Astrocyte (in vitro differentiated cells and primary cell): ENCODE data around the gene MUS81.

Experiments
- EZH2 ChIP-seq: IDR thresholded peaks from 2 replicates; pipeline ENCODE4 v1.6.1; 2012; ENCODE audit warnings: mild to moderate bottlenecking, low read length, inconsistent platforms; ENCODE audit not compliant: insufficient read depth
- TF ChIP-seq, protein P1 (sequence below): IDR thresholded peaks from 2 replicates; pipeline ENCODE4 v1.5.1; 2011; ENCODE audit warnings: low read depth, mild to moderate bottlenecking, inconsistent platforms, low read length, moderate library complexity; ENCODE audit not compliant: insufficient read depth

DNA sequence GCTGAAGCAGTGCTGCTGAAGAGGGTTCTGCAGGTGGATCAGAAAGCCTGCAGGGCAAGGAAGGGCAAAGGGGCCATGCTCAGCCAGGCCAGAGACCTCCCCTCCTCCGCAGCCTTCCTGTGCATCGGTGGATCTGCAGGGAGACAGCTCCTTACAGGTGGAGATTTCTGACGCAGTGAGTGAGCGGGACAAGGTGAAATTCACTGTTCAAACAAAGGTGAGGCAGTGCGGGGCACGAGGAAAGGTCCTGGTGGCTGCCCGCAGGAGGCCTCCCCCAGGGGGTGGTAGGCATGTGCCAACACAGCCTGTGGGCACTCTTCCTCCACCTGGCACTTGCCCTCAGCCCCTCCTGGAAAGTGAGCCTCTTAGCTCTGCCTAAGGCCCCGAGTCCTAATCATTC, 10.9 kb upstream of the MUS81 start:
- no peak for TF ChIP-seq EZH2
- TF ChIP-seq, protein P1, sequence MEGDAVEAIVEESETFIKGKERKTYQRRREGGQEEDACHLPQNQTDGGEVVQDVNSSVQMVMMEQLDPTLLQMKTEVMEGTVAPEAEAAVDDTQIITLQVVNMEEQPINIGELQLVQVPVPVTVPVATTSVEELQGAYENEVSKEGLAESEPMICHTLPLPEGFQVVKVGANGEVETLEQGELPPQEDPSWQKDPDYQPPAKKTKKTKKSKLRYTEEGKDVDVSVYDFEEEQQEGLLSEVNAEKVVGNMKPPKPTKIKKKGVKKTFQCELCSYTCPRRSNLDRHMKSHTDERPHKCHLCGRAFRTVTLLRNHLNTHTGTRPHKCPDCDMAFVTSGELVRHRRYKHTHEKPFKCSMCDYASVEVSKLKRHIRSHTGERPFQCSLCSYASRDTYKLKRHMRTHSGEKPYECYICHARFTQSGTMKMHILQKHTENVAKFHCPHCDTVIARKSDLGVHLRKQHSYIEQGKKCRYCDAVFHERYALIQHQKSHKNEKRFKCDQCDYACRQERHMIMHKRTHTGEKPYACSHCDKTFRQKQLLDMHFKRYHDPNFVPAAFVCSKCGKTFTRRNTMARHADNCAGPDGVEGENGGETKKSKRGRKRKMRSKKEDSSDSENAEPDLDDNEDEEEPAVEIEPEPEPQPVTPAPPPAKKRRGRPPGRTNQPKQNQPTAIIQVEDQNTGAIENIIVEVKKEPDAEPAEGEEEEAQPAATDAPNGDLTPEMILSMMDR = no peak
